Peyer's patch (tissue), 4 donors: ENCODE measurements around the gene ERC2.

Source experiments
- CTCF ChIP-seq, 6 experiments: fragments of 450-650 bp in 4 of 6; fragments of 200-600 bp in 2 of 6; sonication (generic) in 1 of 6; IDR thresholded peaks; one replicate each; pipeline ENCODE4 v1.5.1; 2017 to 2019; ENCODE audit warnings: antibody characterized with exemption in 6 of 6, mild to moderate bottlenecking in 3 of 6, moderate library complexity in 1 of 6
- POLR2A ChIP-seq, 2 donors: fragments of 450-650 bp; IDR thresholded peaks; one replicate each; pipeline ENCODE4 v1.5.1; 2017; ENCODE audit warnings: antibody characterized with exemption in 2 of 2, mild to moderate bottlenecking in 2 of 2, moderate library complexity in 2 of 2

- TF ChIP-seq CTCF (IDR thresholded peaks at IDR 0.05) = no peak
- TF ChIP-seq POLR2A (IDR thresholded peaks at IDR 0.05) = no peak
Observed at GRCh38 chr3:56453011-56453410, 15.3 kb downstream of the ERC2 start.
